PC-3 (cell line): ENCODE data around the gene FAM120B. TPM values are rescaled to one million over a fixed set of nuclear protein-coding genes. Genes with fewer than 3 reads are reported as not detected.

Experiments
- ATAC-seq: fragments of 200-7000 bp; cut with Tn5 transposase; 2 replicates; pipeline ENCODE4 v1.9.1; 2020; ENCODE audit warnings: mild to moderate bottlenecking, moderate library complexity
- BruUV-seq: library from RNA; stranded (reverse); fragments of 400-500 nt; replicated peaks from 2 replicates; lab custom pipeline; 2021; lab: Mats Ljungman, UMichigan
- CTCF ChIA-PET: fragments of 300-600 bp; sonication (Branson Sonifier 250); formaldehyde crosslinking; loops from one replicate; lab custom pipeline; 2022; ENCODE audit warnings: antibody characterized with exemption; lab: Charles Lee
- POLR2A ChIA-PET: fragments of 300-600 bp; sonication (Branson Sonifier 250); formaldehyde crosslinking; loops from one replicate; lab custom pipeline; 2022; ENCODE audit warnings: antibody characterized with exemption; ENCODE audit not compliant: unreplicated experiment; lab: Charles Lee
- DNase-seq: peaks from one replicate; pipeline ENCODE4 v3.0.0-alpha.2; 2015
- H2AFZ ChIP-seq: fragments of 300-600 bp; sonication (generic); 2 replicates; pipeline ENCODE4 v1.6.0; 2016; ENCODE audit warnings: antibody characterized with exemption, low read length
- H3F3A ChIP-seq: fragments of 300-600 bp; sonication (generic); one replicate; pipeline ENCODE4 v1.6.0; 2017; ENCODE audit warnings: antibody characterized with exemption, low read length, control low read depth, mild to moderate bottlenecking; ENCODE audit not compliant: unreplicated experiment
- H3K27ac ChIP-seq: fragments of 300-600 bp; sonication (generic); 2 replicates; pipeline ENCODE4 v1.5.1; 2016; ENCODE audit warnings: mild to moderate bottlenecking, low read length
- H3K27me3 ChIP-seq: fragments of 300-600 bp; sonication (generic); 2 replicates; pipeline ENCODE4 v1.6.1; 2016; ENCODE audit warnings: low read length, mixed read lengths
- H3K36me3 ChIP-seq: fragments of 300-600 bp; sonication (generic); 2 replicates; pipeline ENCODE4 v1.6.1; 2016; ENCODE audit warnings: low read depth, mixed run types, low read length, mixed read lengths
- H3K4me1 ChIP-seq: fragments of 300-600 bp; sonication (generic); 2 replicates; pipeline ENCODE4 v1.5.1; 2016; ENCODE audit warnings: low read length; ENCODE audit not compliant: insufficient read depth
- H3K4me2 ChIP-seq: fragments of 300-600 bp; sonication (generic); 2 replicates; pipeline ENCODE4 v1.6.0; 2016; ENCODE audit warnings: low read length
- H3K4me3 ChIP-seq: fragments of 300-600 bp; sonication (generic); 2 replicates; pipeline ENCODE4 v1.5.1; 2016; ENCODE audit warnings: mild to moderate bottlenecking, low read length, mixed read lengths
- H3K79me2 ChIP-seq: fragments of 300-600 bp; sonication (generic); 2 replicates; pipeline ENCODE4 v1.6.1; 2017; ENCODE audit warnings: low read length, mixed read lengths
- H3K9ac ChIP-seq: fragments of 300-600 bp; sonication (generic); 2 replicates; pipeline ENCODE4 v1.6.0; 2016; ENCODE audit warnings: mild to moderate bottlenecking, low read length
- H3K9me2 ChIP-seq: fragments of 300-600 bp; sonication (generic); replicated peaks from 2 replicates; pipeline ENCODE4 v1.6.1; 2016; ENCODE audit warnings: mixed run types, low read length, mixed read lengths
- H3K9me3 ChIP-seq: fragments of 300-600 bp; sonication (generic); 2 replicates; pipeline ENCODE4 v1.6.1; 2016; ENCODE audit warnings: low read length, mixed read lengths
- H4K20me1 ChIP-seq: fragments of 300-600 bp; sonication (generic); 2 replicates; pipeline ENCODE4 v1.6.1; 2016; ENCODE audit warnings: low read length, mixed read lengths
- CTCF ChIP-seq: fragments of 300-600 bp; sonication (generic); conservative IDR thresholded peaks from 2 replicates; pipeline ENCODE4 v1.5.1; 2017; ENCODE audit warnings: antibody characterized with exemption, low read depth, mild to moderate bottlenecking, low read length
- EZH2 ChIP-seq: fragments of 300-600 bp; sonication (generic); IDR thresholded peaks from one replicate; pipeline ENCODE4 v1.6.1; 2017; ENCODE audit warnings: antibody characterized with exemption, mild to moderate bottlenecking, low read length; ENCODE audit not compliant: unreplicated experiment
- EZH2phosphoT487 ChIP-seq: fragments of 300-600 bp; sonication (generic); IDR thresholded peaks from 2 replicates; pipeline ENCODE4 v1.6.1; 2018; ENCODE audit warnings: mild to moderate bottlenecking, antibody characterized with exemption, low read length, borderline replicate concordance
- intact Hi-C: fragments of 100-400 bp; cut with micrococcal nuclease; formaldehyde crosslinking; loops from 2 replicates; pipeline ENCODE4 v1.9.0; 2023
- total RNA-seq: library from RNA; depleted of rRNA; stranded (reverse); fragments of >200 nt; gene quantifications from 2 replicates; pipeline ENCODE4 v1.2.3, GENCODE V29; 2014

FAM120B gene
- total RNA-seq, 1 experiment from 2014 or later, result 8.7 TPM

- no peak overlapping the region for H3K4me3 ChIP-seq
- H3K4me1 ChIP-seq, result peaks cover 6% of the 10 kb centered on the region
- H4K20me1 ChIP-seq, result no peaks in the 10 kb centered on the region
- no peak overlapping the region for H3K4me2 ChIP-seq
- no peak overlapping the region for H3K9ac ChIP-seq
- H2AFZ ChIP-seq, result no peak overlapping the region
- H3K36me3 ChIP-seq, result no peaks in the 10 kb centered on the region
- intact Hi-C loops, result no loop called here
- POLR2A ChIA-PET, result no interaction called here
- peaks cover 18% of the 10 kb centered on the region for H3K79me2 ChIP-seq
- H3K27ac ChIP-seq, result no peak overlapping the region
- TF ChIP-seq CTCF (no peak), EZH2phosphoT487 (no peak)
- H3K9me3 ChIP-seq, result no peaks in the 10 kb centered on the region
- H3F3A ChIP-seq, result no peaks in the 10 kb centered on the region
- no peaks in the 10 kb centered on the region for H3K27me3 ChIP-seq
- no peak for ATAC-seq
- CTCF ChIA-PET, result no interaction called here
- DNase-seq, result no peak
- no peaks in the 10 kb centered on the region for H3K9me2 ChIP-seq
- no TSS peak for BruUV-seq
These were observed 117.5 kb downstream of the FAM120B start for GRCh38 chr6:170423814-170424603.

GRCh38 chr6:170424604-170425126 is 118.1 kb downstream of the FAM120B start:
- DNase-seq (no peak), ATAC-seq (no peak)
- Histone ChIP-seq H3K4me1 (peaks cover 6% of the 10 kb centered on the region), H3K4me2 (no peak overlapping the region), H3K27me3 (no peaks in the 10 kb centered on the region), H4K20me1 (no peaks in the 10 kb centered on the region), H3K4me3 (no peak overlapping the region), H3K9me3 (no peaks in the 10 kb centered on the region), H3K9me2 (no peaks in the 10 kb centered on the region), H3K36me3 (no peaks in the 10 kb centered on the region), H2AFZ (no peak overlapping the region), H3F3A (no peaks in the 10 kb centered on the region), H3K27ac (no peak overlapping the region), H3K79me2 (peaks cover 18% of the 10 kb centered on the region), H3K9ac (no peak overlapping the region)
- BruUV-seq, result no TSS peak
- POLR2A ChIA-PET, result no interaction called here
- intact Hi-C loops, result loop anchor here (5.0 kb wide), 1 partner anchor 93 kb away; no protein-coding TSS in a partner anchor
- TF ChIP-seq EZH2phosphoT487, result no peak
- TF ChIP-seq EZH2, result no peak
- TF ChIP-seq CTCF, result no peak
- CTCF ChIA-PET, result no interaction called here

GRCh38 chr6:170429450-170429849 is 122.9 kb downstream of the FAM120B start:
- H3K4me2 ChIP-seq, result no peak overlapping the region
- no peaks in the 10 kb centered on the region for H3K4me1 ChIP-seq
- no peaks in the 10 kb centered on the region for H3K79me2 ChIP-seq
- no peaks in the 10 kb centered on the region for H3K36me3 ChIP-seq
- no peaks in the 10 kb centered on the region for H3K9me2 ChIP-seq
- no peak overlapping the region for H3K9ac ChIP-seq
- no peak overlapping the region for H2AFZ ChIP-seq
- ATAC-seq (no peak), DNase-seq (no peak)
- POLR2A ChIA-PET, result no interaction called here
- no peaks in the 10 kb centered on the region for H3K27me3 ChIP-seq
- no peak overlapping the region for H3K4me3 ChIP-seq
- intact Hi-C loops, result loop anchor here (5.0 kb wide), 1 partner anchor 88 kb away; no protein-coding TSS in a partner anchor
- no TSS peak for BruUV-seq
- no peaks in the 10 kb centered on the region for H3K9me3 ChIP-seq
- no peaks in the 10 kb centered on the region for H3F3A ChIP-seq
- CTCF ChIA-PET, result no interaction called here
- no peak overlapping the region for H3K27ac ChIP-seq
- TF ChIP-seq EZH2 (no peak), EZH2phosphoT487 (no peak), CTCF (no peak)
- no peaks in the 10 kb centered on the region for H4K20me1 ChIP-seq
